Subcutaneous abdominal adipose tissue (tissue), 5 donors: ENCODE results near the gene HIGD1B.
A peak's percentile ranks its signal among the peaks of the same experiment; 100 is the strongest.

Experiments used
- H3K27ac ChIP-seq: one replicate; pipeline ENCODE4 v1.7.0; 2013; ENCODE audit warnings: low read depth, mild to moderate bottlenecking, inconsistent platforms, low read length, moderate library complexity
- H3K27me3 ChIP-seq, 5 donors: one replicate each; pipeline ENCODE4 v1.7.0; 2013; ENCODE audit warnings: low read length in 5 of 5, inconsistent platforms in 1 of 5; ENCODE audit not compliant: control insufficient read depth in 5 of 5, insufficient read depth in 4 of 5
- H3K36me3 ChIP-seq, 5 donors: one replicate each; pipeline ENCODE4 v1.7.0; 2013; ENCODE audit warnings: low read length in 5 of 5; ENCODE audit not compliant: control insufficient read depth in 5 of 5, insufficient read depth in 5 of 5
- H3K4me1 ChIP-seq, 5 donors: one replicate each; pipeline ENCODE4 v1.7.0; 2013; ENCODE audit warnings: low read length in 5 of 5, mild to moderate bottlenecking in 3 of 5, moderate library complexity in 1 of 5; ENCODE audit not compliant: control insufficient read depth in 5 of 5, insufficient read depth in 5 of 5
- H3K4me3 ChIP-seq, 5 donors: one replicate each; pipeline ENCODE4 v1.7.0; 2013; ENCODE audit warnings: low read length in 5 of 5, low read depth in 1 of 5
- H3K9ac ChIP-seq, 5 donors: one replicate each; pipeline ENCODE4 v1.7.0; 2013; ENCODE audit warnings: low read length in 5 of 5, mild to moderate bottlenecking in 4 of 5, moderate library complexity in 3 of 5
- H3K9me3 ChIP-seq, 5 donors: one replicate each; pipeline ENCODE4 v1.7.0; 2013; ENCODE audit warnings: low read length in 5 of 5; ENCODE audit not compliant: control insufficient read depth in 5 of 5
- donor health status: healthy.
- donor health status: healthy.
- donor health status: healthy.
- donor health status: healthy.
- donor health status: healthy.

The HIGD1B gene

DNA sequence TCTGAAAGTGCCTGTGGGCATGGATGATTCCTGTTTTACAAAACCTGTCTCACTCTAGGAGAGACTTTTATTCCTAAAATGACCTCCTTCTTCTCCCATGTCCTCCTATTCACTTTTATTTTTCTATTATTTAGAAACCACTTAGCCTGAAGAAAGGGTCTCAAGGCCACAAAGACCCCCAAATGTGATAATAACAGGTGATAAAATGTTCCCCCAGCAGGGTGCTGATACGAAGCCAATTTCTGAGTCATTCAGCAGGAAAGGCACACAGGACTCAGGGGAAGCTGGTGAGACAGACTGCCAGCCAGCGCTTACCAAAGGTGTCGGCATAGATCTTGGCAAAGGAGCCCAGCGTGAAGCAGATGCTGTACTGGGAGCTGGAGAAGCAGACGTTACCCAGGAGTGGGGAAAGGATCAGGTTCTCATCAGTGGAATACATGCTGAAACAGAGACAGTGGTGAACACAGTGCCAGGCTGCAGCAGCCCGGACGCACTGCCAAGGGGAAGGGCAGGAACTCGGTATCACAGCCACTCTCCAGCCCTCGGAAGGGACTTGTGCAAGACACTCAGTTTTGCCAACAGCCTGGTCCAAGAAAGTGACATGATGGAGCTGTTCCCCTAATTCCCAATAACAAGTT, 24.6 kb downstream of the HIGD1B start:
- Histone ChIP-seq H3K4me3 (no peak overlapping the region), H3K27ac (no peak overlapping the region), H3K36me3 (peaks cover 20 to 84% (median 70%) of the 10 kb centered on the region in 5 donors), H3K27me3 (no peaks in the 10 kb centered on the region), H3K9ac (peak overlapping the region in 1 of 5 donors; percentile 14), H3K4me1 (peaks cover 2 to 21% (median 19%) of the 10 kb centered on the region in 5 donors), H3K9me3 (no peaks in the 10 kb centered on the region)

DNA sequence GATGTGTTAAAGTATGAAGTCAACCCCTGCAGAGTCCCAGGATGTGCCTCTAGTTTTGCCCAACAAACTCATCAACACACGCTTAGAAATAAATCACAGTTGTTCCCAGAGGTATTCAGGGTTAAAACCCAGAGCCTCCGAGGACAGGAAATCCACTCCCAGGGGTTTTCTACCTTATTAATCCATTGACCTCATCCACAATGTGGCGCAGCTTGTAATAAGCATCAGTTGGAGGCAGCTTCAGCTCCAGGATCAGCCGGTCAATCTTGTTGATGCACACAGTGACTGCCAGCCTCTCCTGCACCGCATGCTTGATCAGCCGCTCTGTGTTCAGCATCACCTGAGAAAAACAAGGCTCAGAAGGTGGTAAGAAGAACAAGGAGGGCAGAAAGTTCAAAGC, 28.1 kb downstream of the HIGD1B start:
- Histone ChIP-seq H3K4me3 (no peak overlapping the region), H3K4me1 (peaks cover 2 to 17% (median 14%) of the 10 kb centered on the region in 5 donors), H3K9ac (no peak overlapping the region), H3K9me3 (no peaks in the 10 kb centered on the region), H3K36me3 (peaks cover 11 to 78% (median 59%) of the 10 kb centered on the region in 5 donors), H3K27ac (no peak overlapping the region), H3K27me3 (no peaks in the 10 kb centered on the region)

DNA sequence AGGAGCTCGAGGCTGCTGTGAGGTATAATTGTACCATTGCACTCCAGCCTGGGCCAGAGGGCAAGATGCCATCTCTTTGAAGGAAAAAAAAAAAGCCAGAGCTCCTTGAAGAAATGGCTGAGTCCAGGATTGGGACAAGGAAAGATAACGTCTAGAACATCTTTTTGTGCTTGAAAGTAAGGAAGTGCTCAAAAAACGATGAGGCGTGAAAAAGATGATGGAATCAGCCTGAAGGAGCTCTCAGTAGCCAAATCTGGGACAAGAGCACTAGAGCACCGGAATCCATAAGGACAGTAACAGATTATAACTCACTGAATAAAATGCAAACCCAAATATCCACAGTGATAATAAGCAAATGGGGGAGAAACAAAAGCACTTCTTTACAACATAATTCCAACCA, 29.4 kb downstream of the HIGD1B start:
- Histone ChIP-seq H3K27ac (no peak overlapping the region), H3K9ac (no peak overlapping the region), H3K4me3 (no peak overlapping the region), H3K36me3 (peaks cover 18 to 77% (median 62%) of the 10 kb centered on the region in 5 donors), H3K27me3 (no peaks in the 10 kb centered on the region), H3K9me3 (no peaks in the 10 kb centered on the region), H3K4me1 (peaks cover 2 to 13% (median 12%) of the 10 kb centered on the region in 5 donors)

DNA sequence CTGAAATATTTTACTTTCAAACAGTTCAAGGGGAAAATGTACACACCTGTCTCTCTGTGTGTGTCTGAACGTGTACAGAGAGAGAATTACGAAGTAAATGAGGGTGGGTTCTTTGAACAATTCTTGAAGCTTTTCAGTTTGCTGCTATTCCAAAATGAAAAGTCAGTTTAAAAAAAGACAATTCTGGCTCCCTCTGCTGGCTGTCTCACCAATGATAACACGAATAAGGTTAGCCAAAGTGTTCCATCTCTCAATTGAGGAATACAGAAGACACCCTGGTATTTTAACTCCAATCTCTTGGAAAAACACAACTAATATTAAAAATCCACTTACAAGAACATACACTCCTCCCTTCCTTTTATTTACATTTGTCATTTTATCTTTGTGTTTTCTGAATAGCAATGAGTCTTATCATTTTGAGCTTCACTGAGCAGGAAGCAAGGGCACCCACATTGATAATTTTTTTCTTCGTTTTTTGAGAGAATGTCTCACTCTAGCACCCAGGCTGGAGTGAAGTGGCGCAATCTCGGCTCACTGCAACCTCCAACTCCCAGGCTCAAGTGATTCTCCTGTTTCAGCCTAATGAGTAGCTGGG, 31.0 kb downstream of the HIGD1B start:
- H3K4me3 ChIP-seq, result no peak overlapping the region

DNA sequence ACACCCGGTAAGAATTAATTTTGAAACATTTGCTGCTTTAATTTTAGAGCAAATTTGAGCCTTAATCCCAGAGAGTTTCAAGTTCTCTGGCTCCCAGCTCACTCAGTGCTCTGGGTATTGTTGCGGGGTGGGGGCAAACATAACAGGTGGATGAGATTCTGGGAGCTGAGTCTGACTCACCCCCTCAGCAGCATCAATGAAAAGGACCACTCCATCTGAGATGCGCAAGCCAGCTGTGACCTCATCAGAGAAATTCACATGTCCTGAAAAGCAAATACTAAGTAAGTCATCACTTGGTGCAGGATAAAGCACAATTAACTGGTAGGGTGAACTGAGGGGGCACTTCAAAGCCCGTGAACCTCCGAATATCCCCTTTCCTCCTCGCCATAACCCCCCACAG, 31.7 kb downstream of the HIGD1B start:
- no peak overlapping the region for H3K27ac ChIP-seq
- no peak overlapping the region for H3K9ac ChIP-seq
- no peaks in the 10 kb centered on the region for H3K4me1 ChIP-seq
- H3K27me3 ChIP-seq, result no peaks in the 10 kb centered on the region
- no peak overlapping the region for H3K4me3 ChIP-seq
- no peaks in the 10 kb centered on the region for H3K9me3 ChIP-seq
- peaks cover 28 to 81% (median 72%) of the 10 kb centered on the region in 5 donors for H3K36me3 ChIP-seq

More for the DNA sequence above, 31.0 kb downstream of the HIGD1B start:
- H3K27me3 ChIP-seq, result no peaks in the 10 kb centered on the region
- H3K9ac ChIP-seq, result no peak overlapping the region
- H3K27ac ChIP-seq, result no peak overlapping the region
- H3K4me1 ChIP-seq, result no peaks in the 10 kb centered on the region
- peaks cover 30 to 80% (median 74%) of the 10 kb centered on the region in 5 donors for H3K36me3 ChIP-seq
- H3K9me3 ChIP-seq, result no peaks in the 10 kb centered on the region

DNA sequence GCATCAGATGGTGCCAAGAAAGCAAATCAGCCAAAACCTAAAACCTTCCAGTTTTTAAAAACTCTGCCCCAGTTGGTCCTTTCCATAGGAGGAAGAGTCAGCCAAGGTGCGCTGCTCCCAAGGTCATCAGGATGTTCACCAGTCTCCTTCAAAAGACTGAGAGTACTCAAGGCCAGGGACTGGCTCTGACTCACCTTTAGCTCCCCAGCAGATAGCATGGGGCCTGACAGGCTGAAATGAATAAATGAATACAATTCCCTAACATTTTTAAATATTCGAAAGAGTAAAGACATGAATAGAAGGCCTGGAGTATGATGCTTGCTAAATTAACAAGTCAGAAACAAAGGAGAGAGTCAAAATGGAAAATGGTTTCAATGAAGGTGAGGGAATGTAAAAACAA, 32.4 kb downstream of the HIGD1B start:
- H3K9ac ChIP-seq, result no peak overlapping the region
- H3K4me3 ChIP-seq, result no peak overlapping the region
- no peaks in the 10 kb centered on the region for H3K27me3 ChIP-seq
- no peaks in the 10 kb centered on the region for H3K9me3 ChIP-seq
- H3K36me3 ChIP-seq, result peaks cover 31 to 83% (median 74%) of the 10 kb centered on the region in 5 donors
- no peaks in the 10 kb centered on the region for H3K4me1 ChIP-seq
- H3K27ac ChIP-seq, result no peak overlapping the region

DNA sequence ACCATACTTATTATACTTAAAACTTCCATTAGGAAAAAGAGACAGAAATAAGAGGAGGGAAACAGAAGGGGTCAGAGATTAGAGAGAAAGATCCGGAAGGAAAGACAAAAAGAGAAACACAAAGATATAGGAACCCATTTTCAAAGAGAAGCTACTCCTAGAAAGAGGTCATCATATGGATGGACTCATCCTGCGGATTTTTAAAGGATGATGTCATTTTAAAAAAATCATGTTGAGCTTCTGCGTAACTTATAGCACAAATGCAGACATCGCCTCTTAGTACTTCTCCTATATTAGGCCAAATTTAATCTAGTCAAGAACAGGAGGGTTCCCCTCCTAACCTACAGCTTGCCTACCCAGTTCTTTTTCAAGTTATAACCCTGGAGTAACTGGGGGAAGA, 33.5 kb downstream of the HIGD1B start:
- Histone ChIP-seq H3K4me1 (no peaks in the 10 kb centered on the region), H3K36me3 (peaks cover 35 to 84% (median 77%) of the 10 kb centered on the region in 5 donors), H3K4me3 (no peak overlapping the region), H3K27ac (no peak overlapping the region), H3K9me3 (no peaks in the 10 kb centered on the region), H3K9ac (no peak overlapping the region), H3K27me3 (no peaks in the 10 kb centered on the region)

DNA sequence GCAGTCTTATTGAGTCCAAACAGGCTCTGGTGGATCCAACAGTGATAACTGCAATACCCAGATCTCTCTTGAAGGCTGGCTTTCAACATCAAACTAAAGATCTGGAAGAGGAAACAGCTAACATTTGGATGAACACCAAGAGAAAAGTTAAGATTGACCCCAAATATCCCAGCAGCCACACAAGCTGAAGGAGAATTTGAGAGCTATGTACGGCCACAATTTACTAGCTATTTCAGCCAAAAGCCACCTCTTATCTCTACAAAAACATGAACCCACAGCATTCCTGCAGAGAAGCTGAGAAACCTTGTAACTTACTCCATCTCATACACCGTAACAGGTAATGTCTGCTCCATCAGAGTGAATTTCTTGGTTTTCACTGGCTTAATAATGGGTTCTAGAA, 37.3 kb downstream of the HIGD1B start:
- Histone ChIP-seq H3K4me3 (no peak overlapping the region), H3K27ac (no peak overlapping the region), H3K4me1 (peaks cover 0 to 11% (median 3%) of the 10 kb centered on the region in 5 donors), H3K36me3 (peaks cover 35 to 76% (median 63%) of the 10 kb centered on the region in 5 donors), H3K9me3 (no peaks in the 10 kb centered on the region), H3K9ac (no peak overlapping the region), H3K27me3 (no peaks in the 10 kb centered on the region)

DNA sequence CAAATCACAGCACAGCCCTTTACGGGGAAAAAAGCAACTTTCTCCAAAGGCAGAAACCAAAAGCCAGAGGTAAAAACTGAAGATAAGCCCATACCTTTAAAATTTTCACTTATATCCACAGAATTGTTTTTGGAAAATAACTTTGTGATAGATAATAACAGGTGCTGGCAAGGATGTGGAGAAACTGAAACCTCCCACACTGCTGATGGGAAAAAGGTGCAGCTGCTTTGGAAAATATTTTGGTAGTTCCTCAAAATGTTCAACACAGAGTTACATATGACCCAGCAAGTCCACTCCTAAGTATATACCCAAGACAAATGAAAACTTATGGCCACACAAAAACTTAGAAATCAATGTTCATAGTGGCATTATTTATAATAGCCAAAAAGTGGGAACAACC, 39.3 kb downstream of the HIGD1B start:
- H3K36me3 ChIP-seq, result peaks cover 23 to 69% (median 52%) of the 10 kb centered on the region in 5 donors
- H3K9me3 ChIP-seq, result no peaks in the 10 kb centered on the region
- H3K4me1 ChIP-seq, result peaks cover 0 to 11% (median 3%) of the 10 kb centered on the region in 5 donors
- H3K27ac ChIP-seq, result no peak overlapping the region
- H3K4me3 ChIP-seq, result no peak overlapping the region
- H3K9ac ChIP-seq, result no peak overlapping the region
- H3K27me3 ChIP-seq, result no peaks in the 10 kb centered on the region
